Retina (tissue), 1 donor: ENCODE data around the gene ZNF92.
"Not testable (repeated sequence)": the region's sequence is repeated elsewhere in the genome, so short reads cannot be mapped to it uniquely, and the experiment has no call there.

Experiments used
- DNase-seq: peaks from one replicate; pipeline ENCODE4 v3.0.0-alpha.2; 2016

Gene ZNF92

GRCh38 chr7:65429642-65430343 lies 56.1 kb downstream of the ZNF92 start:
- no peak for DNase-seq

GRCh38 chr7:65430344-65431186 lies 56.9 kb downstream of the ZNF92 start:
- DNase-seq, result no peak

GRCh38 chr7:65434307-65434706 lies 60.7 kb downstream of the ZNF92 start:
- DNase-seq, result no peak

GRCh38 chr7:65436163-65436562 lies 62.5 kb downstream of the ZNF92 start:
- no peak for DNase-seq

GRCh38 chr7:65438598-65438997 lies 64.9 kb downstream of the ZNF92 start:
- DNase-seq, result no peak

GRCh38 chr7:65441010-65441409 lies 67.4 kb downstream of the ZNF92 start:
- DNase-seq, result no peak

GRCh38 chr7:65444205-65444842 lies 70.7 kb downstream of the ZNF92 start:
- DNase-seq, result no peak

GRCh38 chr7:65444899-65445823 lies 71.5 kb downstream of the ZNF92 start:
- no peak for DNase-seq

GRCh38 chr7:65447041-65447440 lies 73.4 kb downstream of the ZNF92 start:
- DNase-seq, result not testable (repeated sequence)

- no peak for DNase-seq
Observed at GRCh38 chr7:65448816-65449504, 75.3 kb downstream of the ZNF92 start.

GRCh38 chr7:65449505-65449852 lies 75.8 kb downstream of the ZNF92 start:
- DNase-seq, result no peak
